ENCODE measurements around the gene KRT86. TPM values are rescaled to one million over a fixed set of nuclear protein-coding genes. Genes with fewer than 3 reads are reported as not detected.

Gene KRT86
- total RNA-seq, 1 experiment from 2014 or later: 0.40 TPM

DNA sequence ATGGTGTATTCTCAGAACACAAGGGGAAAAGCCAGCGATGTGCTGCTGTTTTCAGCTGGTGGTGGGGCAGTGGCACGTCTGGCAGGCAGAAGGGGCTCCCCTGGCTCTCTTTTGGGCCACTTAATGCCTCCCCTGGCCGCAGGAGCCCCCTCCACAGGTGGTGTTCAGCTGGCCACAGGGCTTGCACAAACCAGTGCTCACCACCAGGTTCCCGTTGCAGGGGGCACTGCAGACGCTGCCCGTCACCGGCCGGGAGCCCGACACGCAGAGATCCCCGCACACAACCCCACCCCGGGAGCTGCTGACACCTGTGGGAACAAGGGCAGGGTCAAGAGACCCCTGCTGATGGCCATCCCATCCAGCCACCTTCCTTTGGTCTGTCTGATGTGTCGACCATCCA is 40.1 kb downstream of the KRT86 start:
- no peak for DNase-seq (ENCODE audit: low read depth)

DNA sequence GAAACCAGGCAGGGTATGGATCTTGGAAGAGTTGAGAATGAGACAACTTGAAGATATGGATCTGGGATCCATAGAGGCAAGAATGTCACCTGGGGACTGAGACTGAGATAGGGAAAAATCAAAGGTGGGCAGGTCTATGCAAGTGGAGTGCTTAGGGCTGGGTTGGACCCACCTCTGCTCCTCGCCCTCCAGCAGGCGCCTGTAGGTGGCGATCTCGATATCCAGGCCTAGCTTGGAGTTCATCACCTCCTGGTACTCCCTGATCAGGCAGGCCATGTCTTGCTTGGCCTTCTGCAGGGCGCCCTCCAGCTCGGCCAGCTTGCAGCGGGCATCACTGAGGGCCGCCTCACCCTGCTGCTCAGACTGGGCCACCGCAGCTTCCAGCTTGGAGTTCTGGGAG is 41.3 kb downstream of the KRT86 start:
- peak; percentile 26 for DNase-seq (ENCODE audit: low read depth)

DNA sequence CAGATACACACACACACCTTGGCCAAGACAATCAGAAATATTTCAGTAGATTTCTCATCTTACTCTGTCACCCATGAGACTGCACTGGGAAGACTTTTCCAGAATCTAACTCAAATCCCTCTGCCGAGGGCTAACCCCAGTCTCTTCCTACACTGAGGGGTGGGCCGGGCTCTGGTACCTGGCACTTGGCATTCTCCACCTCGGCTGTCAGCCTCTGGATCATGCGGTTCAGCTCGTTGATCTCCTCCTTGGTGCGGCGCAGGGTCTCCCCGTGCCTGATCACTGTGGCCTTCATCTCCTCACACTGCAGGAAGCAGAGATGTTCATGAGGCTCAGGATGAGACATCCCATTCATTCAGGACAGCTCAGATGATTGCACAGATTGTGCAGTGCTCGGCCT is 41.8 kb downstream of the KRT86 start:
- no peak for DNase-seq (ENCODE audit: low read depth)

DNA sequence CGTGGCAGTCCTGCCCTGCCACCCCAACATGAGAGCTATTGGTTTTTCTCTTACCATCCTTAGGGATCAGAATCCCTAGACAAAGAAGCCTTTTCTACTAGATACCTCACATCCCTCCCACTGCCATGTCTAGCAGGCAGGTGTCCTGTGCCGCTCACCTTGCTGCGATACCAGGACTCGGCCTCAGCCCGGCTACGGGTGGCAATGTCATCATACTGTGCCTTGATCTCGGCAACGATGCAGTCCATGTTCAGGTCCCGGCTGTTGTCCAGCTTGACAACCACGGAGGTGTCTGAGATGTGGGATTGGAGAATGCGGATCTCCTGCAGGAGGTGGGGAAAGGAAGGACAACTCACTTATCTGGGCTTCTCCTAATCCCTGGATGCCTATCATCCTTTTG is 42.3 kb downstream of the KRT86 start:
- no peak for DNase-seq (ENCODE audit: low read depth)

DNA sequence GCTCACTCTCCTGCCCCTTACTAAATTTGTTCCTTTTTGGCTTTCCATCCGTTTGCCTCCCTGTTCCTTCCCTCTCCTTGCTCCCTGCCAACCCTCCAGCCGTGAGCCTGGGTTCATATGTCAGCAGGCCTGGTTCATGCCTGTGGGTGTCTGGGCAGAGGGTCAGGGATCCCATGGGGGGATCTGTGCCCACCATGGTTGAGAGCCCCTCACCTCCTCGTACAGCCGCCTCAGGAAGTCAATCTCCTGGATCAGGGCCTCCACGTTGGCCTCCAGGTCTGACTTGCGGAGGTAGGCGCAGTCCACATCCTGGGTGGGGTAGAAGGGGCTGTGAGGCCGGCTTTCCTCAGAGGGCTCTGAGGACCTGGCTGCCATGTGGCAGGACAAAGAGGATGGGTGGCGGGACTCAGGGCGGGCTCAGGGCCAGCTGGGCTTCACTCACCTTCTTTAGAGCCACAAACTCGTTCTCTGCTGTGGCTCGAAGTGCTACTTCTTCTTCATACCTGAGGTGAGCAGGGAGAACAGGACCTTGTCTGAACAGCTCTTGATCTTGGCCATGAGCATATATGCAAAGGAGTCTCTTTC is 43.1 kb downstream of the KRT86 start:
- DNase-seq (ENCODE audit: low read depth): no peak

DNA sequence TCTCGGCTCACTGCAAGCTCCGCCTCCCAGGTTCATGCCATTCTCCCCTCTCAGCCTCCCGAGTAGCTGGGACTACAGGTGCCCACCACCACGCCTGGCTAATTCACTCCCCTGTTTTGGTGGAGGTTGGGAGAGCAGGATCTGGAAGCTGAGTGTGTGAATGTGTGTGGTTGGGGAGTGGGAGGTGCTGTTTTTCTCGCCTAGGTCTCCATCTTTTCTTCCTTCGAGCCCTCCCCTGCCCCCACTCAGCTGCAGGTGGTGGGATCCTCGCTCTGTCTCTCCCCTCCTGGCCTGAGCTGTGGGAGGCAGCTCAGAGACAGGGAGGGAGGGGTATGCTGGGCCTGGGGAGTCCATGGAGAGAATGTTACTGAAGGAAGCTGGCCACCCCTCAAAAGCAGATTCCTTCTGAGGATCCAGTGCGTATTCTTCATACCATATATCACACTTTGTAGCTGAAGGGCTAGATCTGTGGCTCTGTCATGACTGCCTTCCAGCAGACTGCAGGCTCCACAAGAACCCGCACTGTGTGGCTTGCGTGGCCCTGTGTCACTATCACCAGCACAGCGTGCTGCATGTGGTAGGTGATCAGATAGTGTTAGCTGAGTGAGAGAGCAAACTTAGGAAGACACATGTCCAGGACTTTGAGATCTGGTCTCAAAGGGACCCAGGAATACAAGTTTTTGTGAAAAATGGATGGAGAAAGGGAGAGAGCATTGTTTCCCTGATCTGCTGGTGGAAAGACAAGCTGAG is 44.0 kb downstream of the KRT86 start:
- DNase-seq (ENCODE audit: low read depth): no peak

DNA sequence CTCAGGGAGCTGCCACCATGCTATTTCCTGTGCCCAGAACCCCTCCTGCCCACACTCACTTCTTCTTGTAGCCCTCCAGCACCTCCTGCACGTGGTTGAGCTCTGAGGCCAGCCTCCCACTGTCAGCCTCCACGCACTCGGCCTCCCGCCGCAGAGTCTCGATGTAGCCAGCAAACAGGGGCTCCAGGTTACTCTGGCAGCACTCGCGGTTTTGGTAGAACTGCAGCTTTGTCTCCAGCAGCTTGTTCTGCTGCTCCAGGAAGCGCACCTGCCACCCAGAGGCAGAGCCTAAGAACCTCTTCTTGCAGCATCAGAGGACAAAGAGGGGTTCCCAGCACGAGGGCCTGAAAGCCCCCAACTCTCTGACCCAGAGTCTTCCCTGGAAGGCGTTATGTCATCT is 44.7 kb downstream of the KRT86 start:
- DNase-seq (ENCODE audit: low read depth): no peak

DNA sequence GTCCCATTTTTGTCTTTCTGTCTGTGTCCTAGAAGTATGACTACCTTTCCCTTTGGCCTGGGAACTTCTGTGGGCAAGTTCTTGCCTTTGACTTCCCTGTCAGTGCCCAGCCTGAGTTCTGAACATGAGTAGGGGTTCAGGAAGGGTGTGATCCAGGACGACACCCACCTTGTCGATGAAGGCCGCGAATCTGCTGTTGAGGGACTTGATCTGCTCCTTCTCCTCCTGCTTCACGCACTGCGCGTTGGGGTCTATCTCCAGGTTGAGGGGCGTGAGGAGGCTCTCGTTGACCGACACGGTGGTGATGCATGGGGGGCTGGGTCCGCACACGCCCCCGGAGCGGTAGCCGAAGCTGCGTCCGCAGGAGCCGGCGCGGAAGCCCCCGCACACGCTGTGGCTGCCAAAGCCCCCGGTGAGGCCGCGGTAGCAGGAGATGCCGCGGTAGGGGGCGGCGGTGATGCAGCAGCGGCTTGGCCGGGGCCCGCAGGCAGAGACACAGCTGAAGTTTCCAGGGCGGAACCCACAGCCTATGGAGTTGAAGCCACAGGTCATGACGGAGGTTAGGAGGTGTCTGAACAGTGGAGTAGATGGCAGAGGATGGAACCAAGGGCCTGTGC is 46.4 kb downstream of the KRT86 start, which contains the start of gene KRT83:
Gene KRT83, minus strand, starts transcription at position 615 of the 617 bp plus-strand sequence. Its CDS starts 63 bp downstream, at position 552.
- no peak for DNase-seq (ENCODE audit: low read depth)

DNA sequence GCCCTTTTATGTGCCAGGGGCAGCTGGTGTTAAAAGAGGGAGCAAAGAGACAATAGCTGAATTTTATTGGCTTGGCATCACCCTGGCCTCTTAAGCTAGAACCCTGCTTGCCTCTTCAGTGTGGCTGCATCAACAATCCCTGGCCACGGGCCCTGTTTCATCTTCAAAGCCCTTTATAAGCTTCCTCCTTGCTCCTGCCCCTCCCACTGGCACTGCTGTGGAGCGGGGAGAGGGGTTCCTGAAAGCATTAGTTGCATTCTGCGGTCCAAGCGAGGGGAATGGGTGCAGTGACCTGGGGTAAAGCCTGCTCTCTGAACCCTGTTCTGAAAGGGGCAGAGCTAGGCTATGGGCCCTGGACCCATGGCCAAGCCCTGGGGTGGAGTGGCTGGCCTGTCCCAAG is 47.0 kb downstream of the KRT86 start:
- no peak for DNase-seq (ENCODE audit: low read depth)

DNA sequence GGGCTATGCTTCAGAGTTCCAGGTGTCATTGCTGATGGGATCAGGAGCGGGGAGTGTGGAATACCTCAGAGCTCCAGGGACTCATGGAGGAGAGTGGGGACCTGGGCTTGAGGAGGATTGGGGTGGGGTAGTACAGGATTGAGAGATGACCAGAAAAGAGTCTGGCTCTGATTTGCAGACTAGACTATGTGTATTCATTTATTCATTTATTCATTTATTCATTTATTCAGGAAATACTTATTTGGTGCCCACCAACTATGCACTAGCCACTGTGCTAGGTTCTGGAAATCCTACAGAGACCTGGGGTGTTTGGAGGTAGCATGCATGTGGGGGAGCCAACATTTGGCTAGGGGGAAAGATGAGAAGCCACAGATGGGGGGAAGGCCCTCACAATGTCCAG is 47.6 kb downstream of the KRT86 start:
- no peak for DNase-seq (ENCODE audit: low read depth)

DNA sequence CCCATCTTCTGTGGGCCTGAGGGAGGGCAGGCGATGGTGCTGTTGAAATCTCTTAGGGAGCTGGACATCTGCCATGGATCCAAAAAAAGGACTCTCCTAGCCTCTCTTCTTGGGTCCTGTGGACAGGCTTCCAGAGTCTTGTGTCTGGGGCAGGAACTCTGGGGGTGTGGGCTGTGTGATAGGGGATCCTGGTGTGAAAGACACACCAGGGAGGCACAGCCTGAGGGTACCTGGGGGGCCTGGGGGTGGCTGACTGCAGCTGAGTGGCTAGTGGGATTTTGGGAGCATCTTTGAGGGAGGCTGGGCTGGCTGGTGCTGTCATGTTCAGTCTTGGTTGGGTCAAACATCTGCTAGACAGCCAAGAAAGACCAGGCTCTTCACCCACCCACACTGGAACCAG is 48.6 kb downstream of the KRT86 start:
- no peak for DNase-seq (ENCODE audit: low read depth)

DNA sequence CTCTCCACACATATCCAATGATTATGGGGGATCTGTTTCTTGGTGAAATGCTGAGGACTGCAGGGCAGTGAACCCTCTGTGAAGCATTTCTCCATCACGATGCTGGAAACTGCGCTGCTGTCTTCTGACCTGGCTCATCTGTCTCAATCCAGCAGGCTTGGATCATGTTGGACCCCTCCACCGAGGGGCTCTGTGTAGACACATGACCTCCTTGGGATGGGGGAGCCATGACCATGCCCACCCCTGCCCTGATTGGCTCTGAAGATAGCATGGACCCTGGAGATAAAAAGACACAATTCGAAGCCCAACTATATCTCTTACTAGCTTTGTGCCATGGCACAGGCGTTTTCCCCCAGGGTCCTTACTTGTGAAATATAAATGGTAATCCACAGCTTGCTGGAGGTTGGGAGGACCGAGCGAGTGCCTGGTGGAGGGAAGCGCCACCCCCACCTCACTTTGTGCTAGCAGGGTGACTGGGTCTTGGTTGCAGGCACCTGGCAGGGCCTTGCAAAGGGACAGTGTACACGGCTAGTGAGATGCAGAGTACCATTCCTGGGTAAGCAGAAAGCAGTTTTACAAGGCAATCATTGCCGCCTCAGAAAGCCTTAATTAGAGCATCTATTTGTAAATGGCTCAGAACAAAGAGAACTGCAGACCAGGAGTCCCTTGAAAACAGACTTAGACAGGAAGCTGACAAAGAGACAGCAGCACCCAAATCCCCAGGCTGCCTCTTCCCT is 49.1 kb downstream of the KRT86 start:
- DNase-seq (ENCODE audit: low read depth): no peak

DNA sequence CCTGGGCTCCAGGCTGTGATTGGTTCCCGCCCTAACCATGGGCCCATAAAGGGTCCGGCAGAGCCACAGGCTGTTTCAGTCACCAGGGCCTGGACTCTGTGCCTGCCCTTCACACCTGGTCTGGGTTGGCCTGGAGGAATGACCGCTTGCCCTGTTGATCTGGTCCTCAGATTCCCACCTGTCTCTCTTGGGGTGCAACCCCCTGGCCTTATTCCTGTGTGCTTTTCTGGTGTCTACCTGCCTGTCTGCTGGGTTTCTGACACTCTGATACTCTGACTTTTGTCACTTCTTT is 49.7 kb downstream of the KRT86 start:
- DNase-seq (ENCODE audit: low read depth): no peak

DNA sequence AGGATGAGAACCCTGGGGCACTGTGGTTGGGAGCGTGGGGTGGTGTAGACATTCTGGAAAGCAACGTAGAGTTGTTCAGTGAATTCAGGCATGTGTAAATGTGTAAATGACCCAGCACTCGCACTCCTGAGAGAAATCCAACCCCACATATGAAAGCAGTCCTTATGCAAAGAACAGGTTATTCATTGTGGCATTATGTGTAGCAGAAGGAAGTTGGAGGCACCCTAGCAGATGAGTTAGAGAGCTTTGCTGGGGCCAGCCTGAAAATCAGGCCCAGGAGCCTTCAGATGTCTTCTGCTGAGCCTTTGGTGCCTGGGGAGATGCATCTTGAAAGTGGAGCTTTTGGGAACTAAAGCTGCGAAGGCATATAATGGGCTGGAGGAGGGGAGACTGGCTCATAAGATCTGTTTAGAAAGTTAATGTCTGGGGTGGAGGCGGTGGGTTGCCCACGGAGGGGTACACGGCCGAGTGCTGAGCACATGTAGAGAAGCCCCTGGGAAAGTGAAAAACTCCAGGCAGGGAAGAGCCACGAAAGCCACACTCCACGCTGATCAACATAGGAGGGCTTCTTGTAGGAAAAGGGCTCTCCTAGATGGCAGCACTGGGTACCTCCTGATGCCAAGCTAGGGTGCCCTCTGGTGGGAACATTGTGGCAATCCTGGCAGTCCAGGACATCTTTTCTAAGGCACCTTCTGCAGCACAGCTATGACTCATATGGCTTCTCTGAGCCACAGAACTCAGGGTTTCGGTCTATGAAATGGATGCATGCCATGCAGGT is 52.8 kb downstream of the KRT86 start:
- DNase-seq (ENCODE audit: low read depth): peak; percentile 95

DNA sequence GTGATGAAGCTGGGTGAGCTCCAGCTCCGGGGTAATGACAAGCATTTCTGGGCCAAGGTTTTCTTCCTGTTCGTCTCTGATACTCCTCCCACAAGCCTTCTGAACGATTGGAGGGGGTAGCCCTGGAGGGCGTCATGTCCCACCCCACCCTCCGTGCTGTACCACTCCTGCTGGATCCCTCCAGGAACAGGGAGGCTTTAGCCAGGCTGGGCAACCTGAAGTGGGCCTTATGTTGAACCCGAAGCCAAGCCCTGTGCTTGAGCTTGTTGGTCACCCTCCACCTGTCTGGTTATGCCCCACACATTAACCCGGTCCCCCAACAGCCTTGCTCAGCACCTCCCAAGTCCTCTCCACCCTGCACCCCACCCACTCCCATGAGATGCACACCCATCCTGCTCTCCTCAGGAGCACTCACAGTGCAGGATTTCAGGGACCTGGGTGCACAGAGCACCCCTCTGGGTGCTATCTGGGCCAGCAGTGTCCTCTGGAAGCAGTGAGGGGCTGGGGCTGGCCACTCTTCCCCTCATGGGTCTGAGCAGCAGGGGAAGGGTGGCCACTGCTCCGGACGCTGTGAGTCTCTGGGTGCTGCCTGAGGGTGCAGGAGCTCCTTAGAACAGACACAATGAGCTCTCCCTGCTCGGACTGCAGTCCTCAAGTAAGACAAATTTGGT is 53.5 kb downstream of the KRT86 start:
- no peak for DNase-seq (ENCODE audit: low read depth)

DNA sequence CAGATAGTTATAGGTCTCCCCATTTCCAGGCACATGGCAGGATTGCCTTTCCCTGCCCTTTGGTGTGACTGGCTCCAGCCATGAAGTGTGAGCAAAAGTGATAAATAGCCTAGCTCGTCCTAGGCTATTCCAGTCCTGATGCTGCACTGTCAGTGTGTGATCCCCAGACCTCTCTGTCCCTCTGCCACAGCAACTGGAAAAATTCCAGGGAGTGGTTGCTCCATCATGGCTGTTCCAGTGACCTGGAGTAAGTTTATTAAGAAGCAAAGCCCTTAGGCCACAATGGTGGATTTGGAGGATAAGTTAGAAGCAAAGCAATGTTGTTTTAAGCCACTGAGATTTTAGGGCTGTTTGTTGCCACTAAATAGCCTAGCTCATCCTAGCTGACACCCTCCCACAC is 56.6 kb downstream of the KRT86 start:
- DNase-seq (ENCODE audit: low read depth): no peak

DNA sequence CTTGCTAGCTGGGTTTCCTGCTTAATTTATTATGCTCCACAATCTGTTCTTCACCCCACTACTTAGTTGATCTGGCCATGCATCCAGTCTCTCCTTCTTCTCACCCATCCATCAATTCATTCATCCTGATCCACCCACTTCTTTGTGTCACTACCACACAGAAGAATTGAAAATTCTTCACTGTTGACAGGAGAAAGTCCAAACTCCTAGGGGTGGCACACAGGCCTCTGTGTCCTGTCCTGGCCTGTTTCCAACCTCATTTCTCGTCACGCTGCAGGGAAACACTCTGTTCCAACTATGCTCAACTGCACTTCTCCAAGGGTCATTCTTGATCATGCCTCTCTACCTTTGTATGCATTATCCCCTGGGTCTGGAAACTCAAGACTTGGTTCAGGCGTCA is 57.4 kb downstream of the KRT86 start:
- DNase-seq (ENCODE audit: low read depth): no peak

DNA sequence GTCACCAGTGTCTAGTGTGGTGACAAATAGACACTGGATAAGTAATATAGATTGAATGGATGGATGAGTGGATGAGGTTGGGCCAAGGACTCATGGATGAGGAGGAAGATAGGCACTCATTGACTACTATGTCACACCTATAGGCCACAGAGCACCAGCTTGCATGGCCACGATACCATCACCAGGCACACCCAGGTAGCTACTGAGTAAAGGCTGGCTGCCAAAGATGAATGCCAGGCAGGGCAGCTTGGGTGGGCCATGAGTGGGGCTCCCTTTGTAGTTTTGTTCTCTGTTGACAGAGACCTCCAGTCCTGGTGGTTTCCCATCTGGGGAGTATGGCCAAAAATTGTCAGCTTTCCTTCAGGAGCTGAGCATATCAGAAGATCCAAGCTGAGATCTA is 57.9 kb downstream of the KRT86 start:
- DNase-seq (ENCODE audit: low read depth): no peak

DNA sequence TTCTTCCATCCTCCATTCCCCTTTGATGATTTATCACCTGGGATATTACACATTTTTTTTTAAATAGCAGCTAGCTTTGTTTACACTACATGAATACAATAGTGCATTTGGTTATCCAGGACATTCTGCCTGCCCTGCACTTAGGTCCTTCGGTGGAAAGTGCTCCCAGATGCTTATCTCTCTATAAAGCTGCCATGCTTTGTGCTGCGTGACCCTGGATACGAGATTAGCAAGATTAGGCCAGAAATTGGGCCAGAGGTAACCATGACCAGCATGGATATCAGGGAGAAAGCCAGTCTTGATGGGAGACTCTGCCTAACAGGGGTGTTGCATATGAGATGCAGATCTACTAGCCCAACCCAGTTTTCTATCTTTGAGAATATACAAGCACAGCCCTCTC is 58.9 kb downstream of the KRT86 start:
- DNase-seq (ENCODE audit: low read depth): no peak

DNA sequence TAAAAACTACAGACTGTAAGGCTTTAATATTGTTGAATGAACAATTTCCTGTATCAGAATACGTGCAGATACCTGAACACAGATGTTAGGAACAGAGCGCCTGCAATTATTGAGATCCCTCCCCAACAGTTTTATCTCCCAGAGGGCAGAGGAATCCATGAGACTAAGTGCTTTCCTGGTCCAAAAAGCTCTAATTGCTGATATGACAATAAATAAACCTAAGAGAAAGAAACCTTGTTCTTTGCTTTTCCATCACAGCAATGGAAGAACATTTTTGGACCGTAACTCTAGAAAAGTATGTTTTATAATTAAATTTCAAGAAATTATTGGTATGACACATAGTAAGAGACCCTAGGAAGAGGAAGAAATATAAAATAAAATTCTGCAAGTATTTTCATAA is 59.7 kb downstream of the KRT86 start:
- DNase-seq (ENCODE audit: low read depth): no peak

DNA sequence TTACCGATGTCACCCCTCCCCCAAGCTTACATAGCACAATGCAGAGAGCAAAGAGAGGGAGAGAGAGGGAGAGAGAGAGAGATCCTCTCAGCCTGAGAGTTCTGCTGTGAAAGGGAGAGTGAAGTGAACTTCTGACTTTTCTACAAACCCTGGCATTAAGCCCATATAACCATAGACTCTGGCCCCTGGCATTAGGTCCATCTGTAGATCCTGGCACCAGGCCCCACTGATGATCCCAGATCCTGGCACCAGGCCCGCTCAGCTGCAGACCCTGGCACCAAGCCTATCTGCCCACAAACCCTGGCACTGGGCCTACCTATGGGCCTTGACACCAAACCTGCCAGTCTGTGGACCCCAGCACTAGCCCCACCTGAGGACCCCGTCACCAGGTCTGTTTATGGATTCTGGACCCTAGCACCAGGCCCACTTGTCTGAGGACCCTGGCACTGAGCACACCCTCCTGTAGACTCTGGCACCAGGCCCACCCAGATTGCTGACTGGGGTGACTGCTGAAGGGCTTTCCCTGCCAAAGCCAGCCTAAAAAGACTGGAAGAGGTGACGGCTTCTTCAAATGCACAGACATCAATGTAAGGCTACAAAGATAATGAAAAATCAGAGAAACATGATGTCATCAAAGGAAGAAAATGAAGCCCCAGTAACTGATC is 61.3 kb downstream of the KRT86 start:
- no peak for DNase-seq (ENCODE audit: low read depth)
